HepG2 (cell line): Measurements from ENCODE around the gene COX6B1.

Source experiments
- POGZ ChIP-seq: sonication (generic); formaldehyde crosslinking; IDR thresholded peaks from 2 replicates; pipeline ENCODE4 v1.4.0; 2020; ENCODE audit warnings: mild to moderate bottlenecking, missing genetic modification reagents
- POLR2AphosphoS5 ChIP-seq: IDR thresholded peaks from 2 replicates; pipeline ENCODE4 v1.6.1; 2012; ENCODE audit warnings: low read depth, low read length
- RAD21 ChIP-seq: fragments of 450-650 bp; formaldehyde crosslinking; IDR thresholded peaks from 2 replicates; pipeline ENCODE4 v1.5.0; 2020; ENCODE audit warnings: mild to moderate bottlenecking
- RFX5 ChIP-seq: IDR thresholded peaks from 2 replicates; pipeline ENCODE4 v1.6.1; 2011; ENCODE audit warnings: low read depth, low read length, improper control_type of control experiment
- SCMH1 ChIP-seq: sonication (generic); formaldehyde crosslinking; IDR thresholded peaks from 2 replicates; pipeline ENCODE4 v1.9.0; 2021; ENCODE audit warnings: missing genetic modification reagents, mild to moderate bottlenecking, borderline replicate concordance
- YY1 ChIP-seq: IDR thresholded peaks from 2 replicates; pipeline ENCODE4 v1.6.1; 2011; ENCODE audit warnings: low read length, low read depth, moderate library complexity, mild to moderate bottlenecking; ENCODE audit not compliant: insufficient read depth, insufficient replicate concordance
- ZMYM3 ChIP-seq: sonication (generic); formaldehyde crosslinking; IDR thresholded peaks from 2 replicates; pipeline ENCODE4 v1.5.1; 2020; ENCODE audit warnings: mild to moderate bottlenecking, missing genetic modification reagents
- ZNF282 ChIP-seq: fragments of 450-650 bp; IDR thresholded peaks from 2 replicates; pipeline ENCODE4 v1.6.1; 2018; ENCODE audit not compliant: partially characterized antibody
- TF ChIP-seq, protein P1 (sequence below): sonication (generic); formaldehyde crosslinking; IDR thresholded peaks from 2 replicates; pipeline ENCODE4 v1.4.0; 2020; ENCODE audit warnings: missing genetic modification reagents
- TF ChIP-seq, protein P2 (sequence below): sonication (generic); formaldehyde crosslinking; IDR thresholded peaks from 2 replicates; pipeline ENCODE4 v1.4.0; 2020; ENCODE audit warnings: missing genetic modification reagents, borderline replicate concordance
- TF ChIP-seq, protein P3 (sequence below): sonication (generic); formaldehyde crosslinking; IDR thresholded peaks from 2 replicates; pipeline ENCODE4 v1.4.0; 2020; ENCODE audit warnings: missing genetic modification reagents, borderline replicate concordance
- TF ChIP-seq, protein P4 (sequence below): sonication (generic); formaldehyde crosslinking; IDR thresholded peaks from 2 replicates; pipeline ENCODE4 v1.8.0; 2022; ENCODE audit warnings: mild to moderate bottlenecking, missing genetic modification reagents
- TF ChIP-seq, protein P5 (sequence below): fragments of 450-650 bp; IDR thresholded peaks from 2 replicates; pipeline ENCODE4 v1.6.1; 2017; ENCODE audit warnings: mild to moderate bottlenecking

DNA sequence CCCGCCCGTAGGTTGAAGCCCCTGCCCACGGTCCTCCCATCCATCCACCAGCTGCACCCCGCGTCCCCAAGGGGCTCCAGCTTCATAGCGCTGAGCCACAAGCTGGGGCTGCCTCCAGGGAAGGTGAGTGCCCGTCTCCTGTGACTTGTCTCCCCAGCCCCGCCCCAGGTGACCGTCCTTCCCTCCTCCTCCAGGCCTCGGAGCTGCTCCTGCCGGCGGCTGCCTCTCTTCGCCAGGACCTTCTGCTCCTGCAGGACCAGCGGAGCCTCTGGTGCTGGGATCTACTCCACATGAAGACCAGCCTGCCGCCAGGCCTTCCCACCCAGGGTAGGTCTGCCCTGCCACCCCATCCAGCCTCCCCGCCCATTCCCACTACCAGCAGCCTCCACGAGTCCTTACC lies 28.1 kb upstream of the COX6B1 start:
- TF ChIP-seq YY1, result no peak
- no peak for TF ChIP-seq ZNF282
- TF ChIP-seq, protein P1, sequence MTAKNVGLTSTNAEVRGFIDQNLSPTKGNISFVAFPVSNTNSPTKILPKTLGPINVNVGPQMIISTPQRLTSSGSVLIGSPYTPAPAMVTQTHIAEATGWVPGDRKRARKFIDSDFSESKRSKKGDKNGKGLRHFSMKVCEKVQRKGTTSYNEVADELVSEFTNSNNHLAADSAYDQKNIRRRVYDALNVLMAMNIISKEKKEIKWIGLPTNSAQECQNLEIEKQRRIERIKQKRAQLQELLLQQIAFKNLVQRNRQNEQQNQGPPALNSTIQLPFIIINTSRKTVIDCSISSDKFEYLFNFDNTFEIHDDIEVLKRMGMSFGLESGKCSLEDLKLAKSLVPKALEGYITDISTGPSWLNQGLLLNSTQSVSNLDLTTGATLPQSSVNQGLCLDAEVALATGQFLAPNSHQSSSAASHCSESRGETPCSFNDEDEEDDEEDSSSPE (CRISPR knock-in tag), result no peak
- no peak for TF ChIP-seq POLR2AphosphoS5
- TF ChIP-seq SCMH1, result no peak
- TF ChIP-seq, protein P2, sequence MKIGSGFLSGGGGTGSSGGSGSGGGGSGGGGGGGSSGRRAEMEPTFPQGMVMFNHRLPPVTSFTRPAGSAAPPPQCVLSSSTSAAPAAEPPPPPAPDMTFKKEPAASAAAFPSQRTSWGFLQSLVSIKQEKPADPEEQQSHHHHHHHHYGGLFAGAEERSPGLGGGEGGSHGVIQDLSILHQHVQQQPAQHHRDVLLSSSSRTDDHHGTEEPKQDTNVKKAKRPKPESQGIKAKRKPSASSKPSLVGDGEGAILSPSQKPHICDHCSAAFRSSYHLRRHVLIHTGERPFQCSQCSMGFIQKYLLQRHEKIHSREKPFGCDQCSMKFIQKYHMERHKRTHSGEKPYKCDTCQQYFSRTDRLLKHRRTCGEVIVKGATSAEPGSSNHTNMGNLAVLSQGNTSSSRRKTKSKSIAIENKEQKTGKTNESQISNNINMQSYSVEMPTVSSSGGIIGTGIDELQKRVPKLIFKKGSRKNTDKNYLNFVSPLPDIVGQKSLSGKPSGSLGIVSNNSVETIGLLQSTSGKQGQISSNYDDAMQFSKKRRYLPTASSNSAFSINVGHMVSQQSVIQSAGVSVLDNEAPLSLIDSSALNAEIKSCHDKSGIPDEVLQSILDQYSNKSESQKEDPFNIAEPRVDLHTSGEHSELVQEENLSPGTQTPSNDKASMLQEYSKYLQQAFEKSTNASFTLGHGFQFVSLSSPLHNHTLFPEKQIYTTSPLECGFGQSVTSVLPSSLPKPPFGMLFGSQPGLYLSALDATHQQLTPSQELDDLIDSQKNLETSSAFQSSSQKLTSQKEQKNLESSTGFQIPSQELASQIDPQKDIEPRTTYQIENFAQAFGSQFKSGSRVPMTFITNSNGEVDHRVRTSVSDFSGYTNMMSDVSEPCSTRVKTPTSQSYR (CRISPR knock-in tag), result no peak
- no peak for TF ChIP-seq POGZ
- TF ChIP-seq, protein P3, sequence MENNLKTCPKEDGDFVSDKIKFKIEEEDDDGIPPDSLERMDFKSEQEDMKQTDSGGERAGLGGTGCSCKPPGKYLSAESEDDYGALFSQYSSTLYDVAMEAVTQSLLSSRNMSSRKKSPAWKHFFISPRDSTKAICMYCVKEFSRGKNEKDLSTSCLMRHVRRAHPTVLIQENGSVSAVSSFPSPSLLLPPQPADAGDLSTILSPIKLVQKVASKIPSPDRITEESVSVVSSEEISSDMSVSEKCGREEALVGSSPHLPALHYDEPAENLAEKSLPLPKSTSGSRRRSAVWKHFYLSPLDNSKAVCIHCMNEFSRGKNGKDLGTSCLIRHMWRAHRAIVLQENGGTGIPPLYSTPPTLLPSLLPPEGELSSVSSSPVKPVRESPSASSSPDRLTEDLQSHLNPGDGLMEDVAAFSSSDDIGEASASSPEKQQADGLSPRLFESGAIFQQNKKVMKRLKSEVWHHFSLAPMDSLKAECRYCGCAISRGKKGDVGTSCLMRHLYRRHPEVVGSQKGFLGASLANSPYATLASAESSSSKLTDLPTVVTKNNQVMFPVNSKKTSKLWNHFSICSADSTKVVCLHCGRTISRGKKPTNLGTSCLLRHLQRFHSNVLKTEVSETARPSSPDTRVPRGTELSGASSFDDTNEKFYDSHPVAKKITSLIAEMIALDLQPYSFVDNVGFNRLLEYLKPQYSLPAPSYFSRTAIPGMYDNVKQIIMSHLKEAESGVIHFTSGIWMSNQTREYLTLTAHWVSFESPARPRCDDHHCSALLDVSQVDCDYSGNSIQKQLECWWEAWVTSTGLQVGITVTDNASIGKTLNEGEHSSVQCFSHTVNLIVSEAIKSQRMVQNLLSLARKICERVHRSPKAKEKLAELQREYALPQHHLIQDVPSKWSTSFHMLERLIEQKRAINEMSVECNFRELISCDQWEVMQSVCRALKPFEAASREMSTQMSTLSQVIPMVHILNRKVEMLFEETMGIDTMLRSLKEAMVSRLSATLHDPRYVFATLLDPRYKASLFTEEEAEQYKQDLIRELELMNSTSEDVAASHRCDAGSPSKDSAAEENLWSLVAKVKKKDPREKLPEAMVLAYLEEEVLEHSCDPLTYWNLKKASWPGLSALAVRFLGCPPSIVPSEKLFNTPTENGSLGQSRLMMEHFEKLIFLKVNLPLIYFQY, result no peak
- TF ChIP-seq, protein P4, sequence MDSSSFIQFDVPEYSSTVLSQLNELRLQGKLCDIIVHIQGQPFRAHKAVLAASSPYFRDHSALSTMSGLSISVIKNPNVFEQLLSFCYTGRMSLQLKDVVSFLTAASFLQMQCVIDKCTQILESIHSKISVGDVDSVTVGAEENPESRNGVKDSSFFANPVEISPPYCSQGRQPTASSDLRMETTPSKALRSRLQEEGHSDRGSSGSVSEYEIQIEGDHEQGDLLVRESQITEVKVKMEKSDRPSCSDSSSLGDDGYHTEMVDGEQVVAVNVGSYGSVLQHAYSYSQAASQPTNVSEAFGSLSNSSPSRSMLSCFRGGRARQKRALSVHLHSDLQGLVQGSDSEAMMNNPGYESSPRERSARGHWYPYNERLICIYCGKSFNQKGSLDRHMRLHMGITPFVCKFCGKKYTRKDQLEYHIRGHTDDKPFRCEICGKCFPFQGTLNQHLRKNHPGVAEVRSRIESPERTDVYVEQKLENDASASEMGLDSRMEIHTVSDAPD (CRISPR knock-in tag), result no peak
- no peak for TF ChIP-seq RAD21 (CRISPR knock-in tag)
- no peak for TF ChIP-seq ZMYM3 (CRISPR knock-in tag)
- TF ChIP-seq, protein P5, sequence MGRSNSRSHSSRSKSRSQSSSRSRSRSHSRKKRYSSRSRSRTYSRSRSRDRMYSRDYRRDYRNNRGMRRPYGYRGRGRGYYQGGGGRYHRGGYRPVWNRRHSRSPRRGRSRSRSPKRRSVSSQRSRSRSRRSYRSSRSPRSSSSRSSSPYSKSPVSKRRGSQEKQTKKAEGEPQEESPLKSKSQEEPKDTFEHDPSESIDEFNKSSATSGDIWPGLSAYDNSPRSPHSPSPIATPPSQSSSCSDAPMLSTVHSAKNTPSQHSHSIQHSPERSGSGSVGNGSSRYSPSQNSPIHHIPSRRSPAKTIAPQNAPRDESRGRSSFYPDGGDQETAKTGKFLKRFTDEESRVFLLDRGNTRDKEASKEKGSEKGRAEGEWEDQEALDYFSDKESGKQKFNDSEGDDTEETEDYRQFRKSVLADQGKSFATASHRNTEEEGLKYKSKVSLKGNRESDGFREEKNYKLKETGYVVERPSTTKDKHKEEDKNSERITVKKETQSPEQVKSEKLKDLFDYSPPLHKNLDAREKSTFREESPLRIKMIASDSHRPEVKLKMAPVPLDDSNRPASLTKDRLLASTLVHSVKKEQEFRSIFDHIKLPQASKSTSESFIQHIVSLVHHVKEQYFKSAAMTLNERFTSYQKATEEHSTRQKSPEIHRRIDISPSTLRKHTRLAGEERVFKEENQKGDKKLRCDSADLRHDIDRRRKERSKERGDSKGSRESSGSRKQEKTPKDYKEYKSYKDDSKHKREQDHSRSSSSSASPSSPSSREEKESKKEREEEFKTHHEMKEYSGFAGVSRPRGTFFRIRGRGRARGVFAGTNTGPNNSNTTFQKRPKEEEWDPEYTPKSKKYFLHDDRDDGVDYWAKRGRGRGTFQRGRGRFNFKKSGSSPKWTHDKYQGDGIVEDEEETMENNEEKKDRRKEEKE, result no peak
- TF ChIP-seq RFX5, result no peak
